ENCODE results near the gene NUAK1.
"Not testable (repeated sequence)": the region's sequence is repeated elsewhere in the genome, so short reads cannot be mapped to it uniquely, and the experiment has no call there.

Gene NUAK1

DNA sequence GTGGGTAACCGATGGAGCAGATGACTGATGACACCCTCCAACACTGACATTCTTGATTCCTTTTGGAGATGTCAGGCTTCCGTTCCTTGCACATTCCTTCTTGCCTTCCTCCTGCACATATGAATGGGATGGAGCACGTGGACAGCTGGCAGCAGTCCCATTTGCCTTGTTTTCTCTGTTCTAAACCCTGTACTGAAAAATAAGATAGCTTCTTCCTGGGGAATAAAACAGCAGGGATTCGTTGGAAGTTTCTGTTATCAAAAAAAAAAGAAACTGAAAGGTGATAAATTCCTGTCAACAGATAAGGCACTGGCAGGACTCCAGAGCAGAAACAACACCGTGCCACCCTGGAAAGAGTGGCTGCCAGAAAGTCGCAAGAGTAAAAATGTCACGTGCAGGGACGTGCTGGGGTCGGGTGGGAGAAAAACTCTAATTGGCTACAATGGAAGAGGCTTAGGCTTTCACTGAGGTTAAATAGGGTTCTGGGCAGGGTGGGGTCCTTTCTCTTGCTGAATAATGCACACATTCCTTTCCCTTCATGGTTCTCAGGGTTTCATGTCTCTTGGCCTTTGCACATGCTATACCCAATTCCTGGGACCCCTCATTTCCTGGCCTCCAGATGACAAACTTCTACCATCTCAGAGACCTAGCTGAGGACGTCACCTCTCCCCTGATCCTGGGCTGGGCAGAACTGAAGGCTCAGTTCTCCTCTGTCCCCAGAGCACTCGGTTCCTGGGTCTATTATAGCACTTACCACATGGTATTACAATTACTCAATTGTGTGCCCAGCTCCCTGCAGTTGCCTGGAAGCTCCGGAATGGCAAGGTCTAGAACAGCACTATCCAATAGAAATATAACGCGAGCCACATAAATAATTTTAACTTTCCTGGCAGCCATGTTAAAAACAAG, 7.0 kb upstream of the NUAK1 start:
- no peak for DNase-seq

DNA sequence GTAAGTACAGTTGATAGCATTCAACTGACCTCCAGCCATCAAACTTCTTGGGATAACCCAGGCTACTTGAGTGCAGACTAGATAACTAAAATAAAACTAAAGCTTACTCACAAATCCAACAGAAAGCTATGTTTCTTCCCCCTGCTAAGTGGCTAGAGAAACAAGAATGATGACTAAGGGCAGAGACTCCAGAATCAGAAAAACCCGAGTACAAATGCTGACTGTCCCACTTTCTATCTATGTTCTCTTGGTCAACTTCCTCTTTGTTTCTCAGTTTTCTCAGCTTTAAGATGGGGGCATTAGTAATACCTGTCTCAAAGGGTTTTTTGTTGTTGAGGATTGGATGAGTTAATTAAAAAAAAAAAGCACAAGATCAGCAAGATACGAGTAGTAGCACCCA, 6.1 kb upstream of the NUAK1 start:
- no peak for DNase-seq

GRCh38 chr12:106142591-106143261, 4.0 kb upstream of the NUAK1 start:
- no peak for DNase-seq

DNA sequence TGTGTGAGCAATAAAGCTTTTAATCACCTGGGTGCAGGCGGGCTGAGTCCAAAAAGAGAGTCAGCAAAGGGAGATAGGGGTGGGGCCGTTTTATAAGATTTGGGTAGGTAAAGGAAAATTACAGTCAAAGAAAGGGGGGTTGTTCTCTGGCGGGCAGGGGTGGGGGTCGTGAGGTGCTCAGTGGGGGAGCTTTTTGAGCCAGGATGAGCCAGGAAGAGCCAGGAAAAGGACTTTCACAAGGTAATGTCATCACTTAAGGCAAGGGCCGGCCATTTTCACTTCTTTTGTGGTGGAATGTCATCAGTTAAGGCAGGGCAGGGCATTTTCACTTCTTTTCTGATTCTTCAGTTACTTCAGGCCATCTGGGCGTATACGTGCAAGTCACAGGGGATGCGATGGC, 3.2 kb upstream of the NUAK1 start:
- not testable (repeated sequence) for DNase-seq

DNA sequence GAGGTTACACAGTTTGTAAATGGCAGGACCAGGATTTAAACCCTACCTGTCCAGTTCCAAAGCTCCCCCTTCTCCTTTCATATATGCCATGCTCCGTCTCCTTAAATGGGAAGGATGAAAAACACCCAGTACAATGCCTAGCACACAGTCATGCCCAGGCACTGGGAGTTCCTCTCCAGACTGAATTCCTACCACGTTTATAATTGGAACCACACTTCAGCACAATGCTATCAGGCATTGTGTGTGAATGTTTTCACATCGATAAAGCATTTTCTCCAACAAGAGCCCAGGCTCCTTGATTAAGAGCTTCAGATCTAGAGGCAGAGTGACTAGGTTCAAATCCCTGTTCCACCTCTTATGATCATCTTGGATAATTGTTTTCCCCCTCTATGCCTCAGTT, 2.7 kb upstream of the NUAK1 start:
- DNase-seq: no peak

DNA sequence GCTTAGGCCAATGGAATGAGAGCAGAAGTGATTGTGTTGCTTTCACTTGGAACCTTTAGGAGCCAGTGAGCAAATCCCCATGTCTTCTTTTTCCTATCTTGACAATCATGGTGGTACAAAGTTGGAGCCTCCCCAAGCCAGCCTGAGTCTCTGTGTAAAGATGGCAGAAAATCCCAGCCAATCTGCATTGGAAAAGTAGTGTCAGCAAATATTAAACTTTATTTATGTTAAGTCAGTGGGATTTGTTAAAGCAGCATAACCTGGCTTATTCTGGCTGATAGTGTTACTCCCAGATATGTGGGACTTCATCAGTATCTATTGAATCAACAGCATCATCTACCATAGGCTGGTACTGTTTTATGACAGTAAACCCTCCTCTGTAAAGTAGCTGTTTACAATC, 2.2 kb upstream of the NUAK1 start:
- DNase-seq: no peak

DNA sequence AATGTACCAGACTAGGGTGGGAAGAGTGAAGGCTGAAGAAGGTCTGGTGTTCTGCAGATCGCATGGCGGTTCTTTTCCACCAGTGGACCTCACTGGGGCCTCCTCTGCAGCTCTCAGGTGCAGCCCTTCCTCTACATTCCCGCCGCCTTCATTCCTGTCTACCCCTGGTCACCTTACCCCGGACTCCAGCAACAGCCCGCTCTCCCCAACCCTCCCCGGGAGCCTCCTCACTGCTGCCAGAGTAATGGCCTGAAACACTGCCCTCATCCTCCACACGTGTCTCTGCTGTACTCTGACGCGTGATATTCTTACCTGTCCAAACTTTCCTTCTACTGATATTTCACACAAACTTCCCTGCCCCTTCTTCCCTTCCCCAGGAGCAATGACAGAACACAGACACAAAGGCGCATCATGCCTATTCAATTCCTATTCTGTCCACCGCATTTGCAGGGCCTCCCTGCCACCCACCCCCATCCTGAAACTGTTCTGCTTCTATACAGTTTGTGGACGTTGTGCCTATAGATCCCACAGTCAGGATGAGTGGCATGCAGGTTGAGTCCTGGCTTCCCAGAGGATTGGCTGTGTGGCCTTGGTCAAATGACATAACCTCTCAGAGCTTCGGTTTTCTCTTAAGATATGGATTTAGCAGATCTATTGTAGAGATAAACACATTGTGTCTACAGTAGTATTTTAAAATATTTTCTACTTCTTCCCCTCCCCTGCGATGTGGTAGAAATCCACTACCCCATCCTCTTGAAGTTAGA, 1.7 kb upstream of the NUAK1 start:
- DNase-seq: no peak

- peak; percentile 7 for DNase-seq
Observed at GRCh38 chr12:106139422-106140171, 843 bp upstream of the NUAK1 start.

- peak; percentile 9 for DNase-seq
Observed at GRCh38 chr12:106138357-106138632, 459 bp downstream of the NUAK1 start.

GRCh38 chr12:106137530-106138356, 1.0 kb downstream of the NUAK1 start:
- DNase-seq: no peak

DNA sequence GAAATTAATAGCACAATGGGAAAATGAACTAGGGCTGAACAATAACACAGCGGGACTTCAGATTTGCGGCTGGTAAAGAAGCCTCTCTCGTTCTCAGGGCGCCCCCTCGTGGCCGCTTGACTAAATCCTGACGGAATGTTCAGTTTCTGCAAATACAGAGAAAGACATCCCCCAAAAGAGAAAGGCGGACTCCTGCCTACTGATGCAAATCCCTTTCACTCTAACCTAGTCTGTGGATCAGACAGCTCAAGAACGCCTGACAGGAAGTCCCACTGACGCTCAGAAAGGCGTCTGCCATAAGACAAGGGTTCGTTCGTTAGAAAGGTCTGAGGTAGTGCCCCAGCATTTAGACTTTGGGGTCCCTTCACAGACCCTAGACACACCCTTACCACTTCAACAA, 2.5 kb downstream of the NUAK1 start:
- DNase-seq: peak; percentile 77

DNA sequence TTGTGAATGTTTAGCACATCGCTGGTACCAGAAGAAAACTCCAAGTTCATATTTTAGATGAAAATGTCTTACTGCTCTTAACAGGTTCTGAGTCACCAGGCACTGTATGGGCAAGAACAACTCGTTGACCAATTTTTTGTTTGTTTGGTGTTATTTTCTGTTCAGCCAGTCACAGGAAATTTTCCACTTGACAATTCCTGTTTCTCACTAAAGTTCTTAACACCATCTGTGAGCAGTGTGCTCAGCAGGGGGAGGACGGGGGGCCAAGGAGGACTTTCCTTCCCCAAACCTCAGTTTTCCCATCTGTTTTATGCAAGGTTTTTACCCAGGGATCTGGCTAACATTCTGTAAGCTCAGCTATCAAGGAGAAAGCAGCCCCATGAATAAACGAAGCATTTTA, 3.0 kb downstream of the NUAK1 start:
- DNase-seq: no peak

- DNase-seq: no peak
Observed at GRCh38 chr12:106135075-106135474, 3.7 kb downstream of the NUAK1 start.

DNA sequence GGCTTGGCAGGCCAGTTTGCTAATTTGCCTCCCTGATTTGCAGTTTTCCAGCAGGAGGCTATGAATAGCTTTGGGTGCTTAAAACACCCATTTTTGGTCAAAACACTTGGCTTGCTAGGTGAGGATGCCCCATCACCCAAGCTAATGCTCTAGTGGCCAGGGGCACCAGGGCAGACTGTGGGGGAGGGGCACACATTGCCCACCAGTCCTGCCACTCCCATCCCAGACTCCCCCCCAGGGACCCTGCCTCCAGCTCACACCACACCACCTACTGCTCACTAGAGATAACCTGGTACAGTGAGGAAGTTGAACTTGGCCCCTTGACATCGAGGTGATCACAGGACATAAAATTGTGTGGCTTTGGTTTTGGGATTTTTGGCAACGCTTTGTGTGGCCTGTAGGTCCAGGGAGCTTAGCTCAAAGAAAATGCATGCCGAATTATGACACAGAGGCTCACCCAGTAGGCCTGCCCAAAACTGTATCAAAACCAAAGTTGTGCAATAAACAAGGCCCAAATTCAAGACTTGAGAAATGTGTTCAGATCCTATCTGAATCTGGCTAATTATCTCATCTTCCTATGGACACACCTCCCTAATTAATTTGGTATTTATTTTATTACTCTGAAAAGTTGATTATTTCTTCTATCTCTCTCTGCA, 4.3 kb downstream of the NUAK1 start:
- no peak for DNase-seq

DNA sequence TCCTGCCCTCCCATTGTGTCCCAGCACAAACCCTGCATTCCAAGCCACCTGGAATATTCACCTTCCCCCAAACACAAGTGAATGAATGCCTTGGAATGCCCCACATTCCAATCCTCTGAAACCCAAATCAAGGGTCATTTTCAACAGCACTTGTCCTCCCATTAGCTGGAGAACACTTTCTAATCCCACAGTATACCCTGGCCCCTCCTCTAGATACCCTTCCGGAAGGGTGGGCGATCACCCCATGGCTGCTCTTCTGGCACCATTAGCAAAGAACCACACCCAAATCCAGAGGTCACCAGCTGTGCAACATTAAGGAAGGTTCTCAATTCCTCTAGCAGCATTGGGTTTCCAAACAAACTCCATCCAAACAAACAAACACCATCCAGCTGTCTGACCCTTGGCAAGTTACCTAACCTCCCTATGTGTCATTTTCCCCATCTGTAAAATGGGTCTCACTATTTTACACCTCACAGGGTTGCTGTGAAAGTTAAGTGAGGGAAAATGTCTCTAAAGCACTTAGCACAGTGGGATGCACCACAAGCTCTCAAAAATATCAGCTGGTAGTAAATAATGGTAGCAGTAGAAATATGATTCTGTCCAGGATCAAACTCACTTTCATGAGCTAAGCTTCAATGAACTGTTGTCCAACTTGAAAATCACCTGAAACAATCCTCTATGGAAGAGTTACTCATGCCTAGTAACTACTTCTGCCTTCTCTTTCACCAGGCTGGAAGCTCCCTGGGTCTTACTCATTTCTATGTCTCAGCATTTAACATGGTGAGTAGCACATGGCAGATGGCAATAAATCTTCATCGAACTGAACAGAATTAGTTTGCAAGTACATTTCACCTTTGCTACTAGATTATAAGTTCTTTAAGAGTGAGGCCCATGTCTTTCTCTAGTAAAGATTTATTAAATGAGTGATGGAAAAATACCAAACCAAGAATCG, 5.3 kb downstream of the NUAK1 start:
- no peak for DNase-seq

GRCh38 chr12:106132175-106133135, 6.3 kb downstream of the NUAK1 start:
- no peak for DNase-seq

DNA sequence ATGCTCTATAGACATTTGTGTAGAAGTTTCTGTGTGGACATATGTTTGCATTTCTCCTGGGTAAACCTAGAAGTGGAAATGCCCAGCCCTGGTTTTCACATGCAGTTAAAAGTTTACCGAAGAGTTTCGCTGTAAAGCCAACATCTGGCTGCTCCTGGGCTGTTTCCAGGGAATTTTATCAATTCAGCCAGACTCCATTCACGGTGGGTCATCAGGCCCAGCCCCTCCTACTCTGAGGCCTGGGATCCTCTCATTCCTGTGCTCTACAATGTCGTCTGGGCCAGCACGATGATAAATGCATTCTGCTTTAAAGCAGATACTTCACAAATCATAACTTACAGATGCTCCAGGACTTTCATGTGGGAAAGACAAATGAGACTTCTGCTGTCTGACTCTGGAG, 7.1 kb downstream of the NUAK1 start:
- no peak for DNase-seq

- no peak for DNase-seq
Observed at GRCh38 chr12:106130474-106131113, 8.2 kb downstream of the NUAK1 start.

Measured in stimulated activated CD4-positive, alpha-beta T cell treated with anti-CD3 and anti-CD28 coated beads, Interleukin-12 subunit alpha, Interleukin-12 subunit beta, amount 100 ng/mL, for 4 hours (primary cell).